SIG-M5 (cell line): ENCODE data around the gene PMM2.
"Not testable (repeated sequence)": the region's sequence is repeated elsewhere in the genome, so short reads cannot be mapped to it uniquely, and the experiment has no call there.

Experiments
- DNase-seq: peaks from one replicate; lab custom pipeline; 2025; lab: John Stamatoyannopoulos, UW

The PMM2 gene

DNA sequence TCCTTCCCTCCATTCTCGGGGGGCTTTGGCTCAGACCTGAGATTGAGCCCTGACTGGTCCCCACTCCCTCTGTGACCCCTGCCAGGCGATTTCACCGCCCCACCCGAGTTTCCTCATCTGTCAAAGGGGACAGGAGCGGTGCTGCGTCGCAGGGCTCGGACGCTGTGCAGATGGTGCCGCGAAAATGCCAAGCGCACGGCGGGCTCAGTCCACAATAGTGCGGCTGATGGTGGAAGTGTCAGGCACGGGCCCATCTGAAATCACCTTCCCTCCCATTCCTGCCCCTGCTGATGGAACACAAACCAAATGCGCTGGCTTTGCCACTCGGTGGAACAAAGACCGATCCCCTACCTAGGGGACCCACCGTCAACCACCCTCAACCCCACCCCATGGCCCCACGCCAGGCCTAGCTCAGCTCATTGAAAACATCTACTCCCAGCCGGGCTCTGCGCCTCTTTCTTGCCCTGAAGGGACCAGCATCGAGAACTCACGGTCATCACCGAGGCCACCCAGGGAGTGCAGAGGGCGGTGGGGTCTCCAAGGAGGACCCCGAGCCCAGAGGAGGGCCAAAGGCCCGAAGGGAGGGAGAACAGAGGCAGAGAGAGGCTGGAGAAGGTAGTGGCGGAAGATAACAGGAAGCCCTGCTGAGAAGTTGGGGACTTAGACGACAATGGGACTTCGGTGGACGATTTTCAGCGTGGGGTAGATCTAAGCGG is 69.7 kb downstream of the PMM2 start:
- no peak for DNase-seq

DNA sequence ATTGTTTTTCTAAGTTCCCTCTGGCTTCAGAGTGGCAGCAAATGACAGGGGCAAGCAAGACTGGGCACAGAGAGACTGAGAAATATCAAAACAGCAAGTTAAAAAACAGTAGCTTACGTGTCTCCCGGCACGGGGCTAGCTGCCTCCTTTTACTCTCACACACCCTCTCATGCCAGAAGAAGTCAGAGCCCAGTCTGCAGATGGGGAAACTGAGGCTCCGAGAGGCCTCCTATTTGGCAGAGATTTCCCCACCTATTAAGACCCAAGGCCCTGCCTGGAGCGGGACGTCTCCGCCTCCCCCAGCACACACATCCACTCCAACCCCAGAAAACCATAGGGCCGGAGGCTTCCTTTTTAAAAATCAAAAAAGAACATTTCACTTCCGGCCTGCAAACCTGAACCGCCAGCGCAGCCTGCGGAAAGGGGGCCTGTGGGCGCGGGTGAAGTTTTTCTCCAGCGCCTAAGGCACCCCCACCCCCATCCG is 70.3 kb downstream of the PMM2 start:
- no peak for DNase-seq

DNA sequence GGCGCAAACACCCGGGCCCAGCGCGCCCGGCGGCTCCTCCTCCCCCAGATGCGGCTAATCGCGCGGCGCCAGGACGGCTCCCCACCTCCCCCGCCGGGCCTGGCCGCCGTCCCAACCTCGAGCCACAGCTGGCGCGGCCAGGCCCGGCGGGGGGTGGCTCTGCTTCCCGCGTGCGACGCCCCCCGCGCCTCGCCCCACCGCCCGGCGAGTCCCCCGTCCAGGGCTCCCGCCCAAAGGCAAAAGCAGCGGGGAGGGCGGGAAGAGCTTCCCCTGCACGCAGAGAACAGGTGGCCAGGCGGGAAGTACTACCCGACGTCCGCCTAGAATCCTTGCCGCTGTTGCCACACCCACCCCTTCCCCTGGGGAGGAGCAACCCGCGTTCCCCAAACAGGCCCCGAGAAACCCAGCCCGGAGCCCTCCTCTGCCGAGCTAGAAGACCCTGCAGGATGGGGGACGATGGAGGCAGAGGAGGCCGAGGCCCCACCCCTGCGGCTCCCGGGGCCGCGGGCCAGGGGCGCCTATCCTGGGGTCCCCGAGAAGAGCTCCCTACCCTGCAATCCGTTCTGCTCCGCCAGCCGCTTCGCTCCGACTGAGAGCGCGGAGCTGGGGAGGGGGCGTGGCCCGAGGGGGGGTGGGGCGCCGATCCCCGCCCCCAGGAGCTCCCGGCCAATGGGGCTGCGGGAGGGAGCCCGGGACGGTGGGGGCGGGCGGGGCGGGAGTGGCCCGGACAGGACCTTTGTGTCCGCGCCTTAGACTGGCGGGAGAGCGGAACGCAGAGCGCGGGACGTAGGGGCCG is 71.0 kb downstream of the PMM2 start, which contains the start of gene CARHSP1:
CARHSP1 (minus strand) TSS at position 591 of the 796 bp plus-strand sequence. CDS start 9,678 bp downstream, outside the sequence.
- DNase-seq: no peak

DNA sequence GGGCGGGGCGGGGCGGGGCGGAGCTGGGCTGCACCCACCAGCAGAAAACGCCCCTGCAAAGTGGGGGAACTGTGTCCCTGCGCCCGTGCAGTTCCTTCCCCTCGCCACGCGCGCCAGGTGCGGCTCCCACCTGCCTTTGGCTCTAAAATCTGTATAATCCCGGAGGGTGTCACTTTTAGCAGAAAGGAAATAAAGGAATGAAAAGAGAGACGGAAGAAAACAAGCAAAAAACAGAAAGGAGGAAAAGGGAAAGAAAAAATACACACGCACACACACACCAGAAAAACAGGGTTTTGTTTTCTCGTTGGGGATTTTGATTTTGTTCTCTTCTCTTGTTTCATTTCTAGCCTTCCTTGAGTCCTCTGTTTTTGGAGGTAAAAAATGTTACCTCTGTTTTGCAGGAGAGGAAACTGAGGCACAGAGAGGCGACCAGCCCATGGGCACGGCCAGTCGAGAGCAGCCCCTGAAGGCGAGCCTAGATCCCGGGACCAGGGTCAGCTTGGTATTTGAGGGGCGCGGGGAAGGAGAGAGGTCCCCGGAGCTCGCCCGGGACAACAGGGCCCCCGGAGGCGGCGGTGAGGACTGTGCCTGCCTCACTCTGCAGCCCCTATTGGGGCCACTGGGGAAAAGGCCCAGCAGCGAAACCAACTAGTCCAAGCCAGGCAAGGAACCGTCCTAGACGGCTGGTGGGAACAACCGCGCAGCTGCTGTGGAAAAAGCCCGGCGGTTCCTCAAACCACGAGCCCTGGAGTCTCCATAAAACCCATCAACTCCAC is 71.8 kb downstream of the PMM2 start:
- no peak for DNase-seq

DNA sequence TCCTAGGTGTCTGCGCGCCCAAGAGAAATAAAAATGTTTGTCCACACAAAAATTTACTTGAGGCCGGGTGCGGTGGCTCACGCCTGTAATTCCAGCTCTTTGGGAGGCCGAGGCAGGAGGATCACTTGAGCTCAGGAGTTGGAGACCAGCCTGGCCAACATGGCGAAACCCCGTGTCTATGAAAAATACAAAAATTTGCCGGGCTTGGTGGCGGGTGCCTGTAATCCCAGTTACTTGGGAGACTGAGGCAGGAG is 72.3 kb downstream of the PMM2 start:
- DNase-seq: not testable (repeated sequence)

DNA sequence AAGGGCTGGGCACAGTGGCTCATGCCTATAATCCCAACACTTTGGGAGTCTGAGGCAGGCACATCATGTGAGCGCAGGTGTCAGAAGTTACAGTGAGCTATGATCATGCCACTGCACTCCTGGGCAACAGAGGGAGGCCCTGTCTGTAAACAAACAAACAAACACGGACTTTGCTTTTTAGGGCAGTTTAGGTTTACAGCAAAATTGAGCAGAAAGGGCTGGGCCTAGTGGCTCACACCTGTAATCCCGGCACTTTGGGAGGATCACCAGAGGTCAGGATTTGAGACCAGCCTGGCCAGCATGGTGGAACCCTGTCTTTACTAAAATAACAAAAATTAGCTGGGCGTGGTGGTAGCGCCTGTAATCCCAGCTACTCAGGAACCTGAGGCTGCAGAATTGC is 74.4 kb downstream of the PMM2 start:
- DNase-seq: no peak

DNA sequence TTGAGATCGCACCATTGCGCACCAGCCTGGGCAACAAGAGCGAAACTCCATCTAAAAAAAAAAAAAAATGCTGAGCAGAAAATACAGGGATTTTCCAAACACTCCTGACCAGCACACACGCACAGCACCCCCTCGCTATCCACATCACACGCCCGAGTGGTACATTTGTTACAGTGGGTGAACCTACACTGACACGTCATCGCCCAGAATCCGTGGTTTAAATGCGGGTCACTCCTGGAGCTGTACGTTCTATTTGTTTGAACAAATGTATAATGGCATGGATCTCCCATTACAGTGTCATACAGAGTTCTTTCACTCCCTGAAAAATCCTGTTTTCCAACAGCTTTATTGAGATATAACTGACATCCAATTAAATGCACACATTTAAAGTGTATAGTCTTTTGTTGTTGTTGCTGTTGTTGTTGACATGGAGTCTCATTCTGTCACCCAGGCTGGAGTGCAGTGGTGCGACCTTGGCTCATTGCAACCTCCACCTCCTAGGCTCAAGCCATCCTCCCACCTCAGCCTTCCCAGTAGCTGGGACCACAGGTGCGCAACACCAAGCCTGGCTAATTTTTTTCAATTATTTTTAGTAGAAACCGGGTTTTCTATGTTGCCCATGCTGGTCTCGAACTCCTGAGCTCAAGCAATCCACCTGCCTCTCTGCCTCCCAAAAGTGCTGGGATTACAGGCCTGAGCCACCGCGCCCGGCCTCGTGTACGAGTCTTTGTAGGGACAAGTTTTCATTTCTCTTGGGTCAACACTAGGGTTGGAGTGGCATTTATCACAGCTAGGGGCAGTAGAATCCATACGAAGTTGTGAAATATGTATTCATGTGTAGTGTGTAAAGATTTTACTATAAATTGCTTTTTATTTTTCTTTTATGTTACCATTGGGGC is 75.6 kb downstream of the PMM2 start:
- DNase-seq: no peak

DNA sequence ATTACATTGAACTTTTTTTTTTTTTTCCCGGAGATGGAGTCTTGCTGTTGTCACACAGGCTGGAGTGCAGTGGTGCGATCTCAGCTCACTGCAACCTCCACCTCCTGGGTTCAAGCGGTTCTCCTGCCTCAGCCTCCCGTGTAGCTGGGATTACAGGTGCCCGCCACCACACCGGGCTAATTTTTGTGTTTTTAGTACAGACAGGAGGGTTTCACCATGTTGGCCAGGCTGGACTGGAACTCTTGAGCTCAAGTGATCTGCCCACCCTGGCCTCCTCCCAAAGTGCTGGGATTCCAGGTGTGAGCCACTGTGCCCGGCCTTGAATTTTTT is 76.2 kb downstream of the PMM2 start:
- not testable (repeated sequence) for DNase-seq

DNA sequence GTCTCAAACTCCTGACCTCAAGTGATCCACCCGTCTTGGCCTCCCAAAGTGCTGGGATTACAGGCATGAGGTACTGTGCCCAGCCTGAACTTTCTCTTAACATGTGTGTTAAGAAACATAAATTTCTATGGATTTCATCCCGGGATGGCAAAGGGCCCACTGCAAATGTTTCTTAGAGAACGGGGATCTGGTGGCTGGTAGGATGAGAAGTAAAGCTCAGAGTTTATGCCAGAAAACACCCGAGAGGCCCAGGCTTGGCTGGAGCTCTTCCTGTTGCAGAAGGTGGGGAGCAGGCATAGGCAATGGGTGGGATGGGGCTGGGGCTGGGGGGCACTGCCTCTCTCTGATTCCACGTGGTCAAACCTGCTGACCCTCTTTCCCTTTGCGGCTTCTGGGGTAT is 76.7 kb downstream of the PMM2 start:
- DNase-seq: no peak

DNA sequence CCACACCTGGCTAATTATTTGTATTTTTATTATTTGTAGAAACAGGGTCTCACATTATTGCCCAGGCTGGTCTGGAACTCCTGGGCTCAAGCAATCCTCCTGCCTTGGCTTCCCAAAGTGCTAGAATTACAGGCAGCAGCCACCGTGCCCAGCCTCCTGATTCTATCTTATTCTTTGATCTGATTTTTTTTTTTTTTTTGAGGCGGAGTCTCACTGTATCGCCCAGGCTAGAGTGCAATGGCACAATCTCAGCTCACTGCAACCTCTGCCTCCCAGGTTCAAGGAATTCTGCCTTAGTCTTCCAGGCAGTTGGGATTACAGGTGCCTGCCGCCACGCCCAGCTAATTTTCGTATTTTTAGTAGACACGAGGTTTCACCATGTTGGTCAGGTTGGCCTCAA is 77.7 kb downstream of the PMM2 start:
- not testable (repeated sequence) for DNase-seq

DNA sequence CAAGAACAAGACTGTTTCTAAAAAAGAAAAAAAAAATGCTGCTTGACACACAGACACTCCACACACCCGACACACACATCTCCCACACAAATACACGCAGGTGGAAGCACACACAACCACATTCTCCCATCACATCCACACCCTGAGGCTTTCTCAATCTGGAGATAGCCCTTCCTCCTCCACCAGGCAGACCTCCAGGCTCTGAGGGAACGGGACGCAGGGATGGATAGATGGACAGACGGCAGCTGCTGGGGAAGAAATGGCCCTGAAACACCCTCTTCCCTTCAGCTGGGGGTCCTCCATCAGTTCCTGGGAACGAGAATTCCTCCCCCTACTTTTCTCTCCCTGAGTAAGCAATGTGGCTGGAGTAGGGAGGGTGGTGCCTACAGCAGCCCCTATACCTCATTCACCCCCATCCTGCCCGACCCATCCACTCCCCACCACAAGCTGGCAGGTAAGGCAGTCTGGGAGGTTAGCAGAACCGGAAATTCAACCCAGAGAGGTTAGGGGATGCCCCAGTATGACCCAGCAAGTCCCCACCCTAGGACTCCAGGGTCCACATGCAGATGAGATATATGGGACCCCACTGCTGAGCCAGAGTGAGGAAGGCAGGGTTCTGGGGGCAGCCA is 80.4 kb downstream of the PMM2 start:
- DNase-seq: no peak

DNA sequence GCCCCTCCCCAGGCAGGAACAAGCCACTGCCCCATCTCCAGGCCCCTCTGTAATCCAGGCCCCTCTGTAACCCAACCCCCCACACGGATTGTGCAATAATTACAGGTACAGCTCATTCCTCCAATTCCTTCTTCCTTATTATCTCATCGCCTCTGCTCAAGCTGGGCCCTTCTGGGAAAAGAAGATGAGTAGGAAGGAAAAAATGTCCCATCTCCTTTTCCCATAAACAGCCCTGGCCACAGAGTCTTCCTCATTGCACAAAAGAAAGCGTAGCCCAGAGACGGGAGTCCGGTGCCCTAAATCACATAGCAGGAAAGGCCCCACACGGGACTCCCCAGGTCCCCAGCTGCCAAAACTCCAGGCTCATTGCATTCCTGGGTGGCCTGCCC is 80.9 kb downstream of the PMM2 start:
- DNase-seq: no peak

DNA sequence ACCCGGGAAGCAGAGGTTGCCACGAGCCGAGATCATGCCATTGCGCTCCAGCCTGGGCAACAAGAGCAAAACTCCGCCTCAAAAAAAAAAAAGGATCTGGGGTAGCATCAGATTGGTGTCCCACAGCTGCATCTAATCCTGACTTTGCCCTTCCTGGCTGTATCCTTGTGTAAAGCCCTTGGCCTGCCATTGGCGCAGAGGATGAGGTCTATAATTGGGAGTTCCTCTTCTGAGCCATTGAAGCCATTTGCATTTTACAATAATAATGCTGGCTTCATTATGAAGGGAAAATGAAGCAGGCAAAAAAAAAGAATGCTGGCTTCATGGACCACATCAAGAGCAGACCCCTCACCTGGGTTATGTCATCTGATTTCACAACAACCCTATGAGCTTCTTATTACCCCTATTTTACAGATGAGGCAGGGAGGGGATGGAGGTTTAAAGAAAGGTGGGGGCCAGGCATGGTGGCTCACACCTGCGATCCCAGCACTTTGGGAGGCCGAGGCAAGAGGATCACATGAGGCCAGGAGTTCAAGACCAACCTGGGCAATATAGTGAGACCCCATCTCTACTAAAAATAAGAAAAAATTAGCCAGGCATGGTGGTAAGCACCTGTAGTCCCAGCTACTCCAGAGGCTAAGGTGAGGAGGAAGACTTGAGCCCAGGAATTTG is 83.3 kb downstream of the PMM2 start:
- DNase-seq: no peak

DNA sequence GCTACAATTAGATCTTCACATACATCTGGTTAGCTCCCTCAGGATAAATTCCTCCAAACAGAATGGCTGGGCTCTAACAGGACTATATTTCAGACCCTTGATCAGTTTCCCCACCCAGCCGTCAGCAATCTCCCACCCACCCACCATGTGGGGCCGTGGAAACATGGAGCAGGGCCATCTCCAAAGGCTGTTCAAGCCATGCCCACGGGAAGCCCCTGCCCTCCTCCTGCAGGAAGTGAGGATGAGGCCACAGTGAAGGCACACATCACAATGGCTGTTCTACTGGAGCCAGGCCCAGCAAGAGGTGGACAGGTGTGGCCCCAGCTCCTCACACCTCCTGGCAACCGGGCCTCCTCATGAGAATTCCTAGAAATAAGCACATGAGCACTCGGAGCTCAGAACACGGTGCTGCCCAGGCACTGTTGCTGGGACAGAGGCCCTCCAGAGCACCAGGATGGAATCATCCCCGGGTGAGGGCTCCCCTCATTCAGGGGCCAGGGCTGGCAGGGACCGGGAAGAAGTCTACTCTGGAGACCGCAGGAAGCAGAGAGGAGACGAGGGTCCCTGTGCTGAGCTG is 84.5 kb downstream of the PMM2 start, which contains the start of gene LITAFD:
LITAFD (plus strand) TSS at position 311 of the 577 bp plus-strand sequence. CDS start 2,005 bp downstream, outside the sequence.
- DNase-seq: no peak

DNA sequence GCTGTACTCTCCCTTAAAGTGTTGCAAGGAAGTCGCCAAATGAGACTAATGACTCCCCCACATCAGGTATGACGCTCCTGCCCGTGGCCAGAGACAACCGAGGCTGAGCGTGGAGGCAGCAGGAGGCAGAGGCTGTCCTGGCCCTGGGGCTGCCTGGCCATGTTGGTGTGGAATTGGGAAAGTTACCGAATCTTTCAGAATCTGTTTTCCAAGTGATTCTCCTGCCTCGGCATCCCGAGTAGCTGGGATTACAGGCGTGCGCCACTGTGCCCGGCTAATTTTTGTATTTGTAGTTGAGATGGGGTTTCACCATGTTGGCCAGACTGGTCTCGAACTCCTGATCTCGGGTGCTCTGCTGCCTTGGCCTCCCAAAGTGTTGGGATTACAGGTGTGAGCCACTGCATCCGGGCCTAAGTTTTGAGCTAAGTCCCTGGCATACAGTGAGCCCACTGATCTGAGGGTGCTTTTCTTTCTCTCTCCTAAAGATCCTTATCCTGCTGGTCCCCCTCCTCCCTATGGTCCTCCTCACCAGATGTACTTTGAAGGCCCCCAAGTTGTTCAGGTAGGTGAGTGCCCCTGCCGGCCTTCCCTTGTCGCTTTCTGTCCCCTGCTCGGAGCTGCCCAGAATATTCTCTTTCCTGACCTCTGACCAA is 85.2 kb downstream of the PMM2 start:
- DNase-seq: no peak

DNA sequence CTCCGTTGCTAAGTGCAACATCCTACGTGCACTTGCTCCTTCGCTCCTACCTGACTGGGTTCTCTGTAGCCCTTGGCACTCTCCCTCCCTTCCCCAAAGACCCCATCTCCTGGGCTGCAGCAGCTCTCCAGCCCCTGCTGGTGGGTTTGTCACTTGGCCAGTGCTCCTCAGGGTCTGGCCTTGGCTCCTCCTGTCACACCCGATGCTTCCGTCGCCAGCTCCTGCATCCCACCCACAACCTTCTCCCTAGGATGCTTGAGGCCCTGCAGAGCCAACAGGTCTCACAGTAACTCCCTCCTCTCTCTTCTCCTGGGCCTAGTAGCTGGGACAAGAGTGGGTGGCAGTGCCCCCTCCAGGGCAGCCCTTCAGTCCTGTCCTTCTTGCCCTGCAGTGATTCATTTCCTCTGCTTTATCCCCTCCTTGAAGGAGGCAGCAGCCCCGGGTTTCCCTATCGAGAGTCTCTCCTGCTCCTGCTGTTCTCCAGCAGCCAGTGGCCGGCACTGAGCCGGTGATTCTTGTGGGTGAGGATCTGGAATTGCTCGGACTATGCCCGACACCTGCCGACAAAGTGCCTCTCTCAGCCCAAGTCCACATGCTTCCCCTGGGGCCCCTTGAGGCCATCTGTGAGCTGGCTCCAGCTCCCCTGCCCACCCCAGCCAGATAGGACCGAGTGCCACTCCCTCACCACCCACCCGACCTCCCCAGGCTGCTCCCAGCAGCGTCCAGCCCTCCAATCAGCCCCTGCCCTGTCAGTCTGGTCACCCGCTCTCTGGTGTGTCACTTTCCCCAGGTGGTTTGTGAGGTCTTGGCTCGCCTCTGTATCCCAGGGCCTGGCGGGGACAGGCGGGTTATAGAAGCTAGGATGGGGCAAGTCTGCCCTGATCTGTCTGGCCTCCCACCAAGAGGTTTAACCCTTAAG is 88.3 kb downstream of the PMM2 start:
- DNase-seq: no peak

DNA sequence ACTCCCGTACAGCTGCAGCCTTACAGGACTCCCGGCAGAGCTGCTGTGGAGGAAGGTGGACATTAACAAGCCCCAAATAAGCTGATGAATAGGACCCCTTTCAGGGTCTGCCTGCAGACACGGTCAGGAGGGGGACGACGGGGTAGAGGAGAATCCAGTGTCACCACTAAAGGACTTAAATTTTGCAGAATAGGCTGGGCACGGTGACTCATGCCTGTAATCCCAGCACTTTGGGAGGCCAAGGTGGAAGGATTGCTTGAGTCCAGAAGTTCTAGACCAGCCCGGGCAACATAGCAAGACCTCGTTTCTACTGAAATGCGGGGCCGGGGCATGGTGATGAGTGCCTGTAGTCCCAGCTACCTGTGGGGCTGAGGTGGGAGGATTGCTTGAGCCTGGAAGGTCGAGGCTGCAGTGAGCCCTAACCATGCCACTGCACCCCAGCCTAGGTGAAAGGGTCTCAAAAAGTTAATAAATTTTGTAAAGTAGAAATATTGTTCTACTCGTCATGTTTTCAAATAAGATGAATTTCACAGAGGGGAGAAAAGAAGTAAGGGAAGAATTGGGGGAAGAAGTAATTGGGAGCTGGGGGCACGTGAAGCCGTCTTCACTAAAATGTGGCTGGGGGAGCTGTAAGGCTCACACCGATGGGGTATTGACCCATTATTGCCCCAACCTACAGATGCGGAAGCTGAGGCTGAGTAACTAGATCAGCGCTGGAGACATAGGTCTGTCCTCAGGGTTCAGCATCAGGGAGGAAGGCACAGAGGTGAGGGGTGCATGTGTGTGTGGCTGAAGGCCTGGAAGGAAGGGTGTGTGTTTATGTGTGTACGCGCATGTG is 89.2 kb downstream of the PMM2 start:
- no peak for DNase-seq

DNA sequence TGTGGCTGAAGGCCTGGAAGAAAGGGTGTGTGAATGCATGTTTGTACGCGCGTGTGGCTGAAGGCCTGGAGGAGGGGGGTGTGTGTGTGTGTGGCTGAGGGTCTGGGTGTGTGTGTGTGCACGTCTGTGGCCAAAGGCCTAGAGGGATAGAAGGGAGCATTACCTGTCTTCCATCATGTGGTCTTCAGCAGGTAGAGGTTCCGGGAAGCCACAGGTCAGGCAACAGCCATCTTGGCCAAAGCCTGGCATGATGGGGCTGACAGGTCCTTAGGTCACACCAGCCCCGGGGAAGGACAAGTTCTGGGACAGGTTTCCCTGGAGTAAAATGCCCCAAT is 89.8 kb downstream of the PMM2 start:
- no peak for DNase-seq
